ENCODE results near the gene CST7.

Gene CST7

DNA sequence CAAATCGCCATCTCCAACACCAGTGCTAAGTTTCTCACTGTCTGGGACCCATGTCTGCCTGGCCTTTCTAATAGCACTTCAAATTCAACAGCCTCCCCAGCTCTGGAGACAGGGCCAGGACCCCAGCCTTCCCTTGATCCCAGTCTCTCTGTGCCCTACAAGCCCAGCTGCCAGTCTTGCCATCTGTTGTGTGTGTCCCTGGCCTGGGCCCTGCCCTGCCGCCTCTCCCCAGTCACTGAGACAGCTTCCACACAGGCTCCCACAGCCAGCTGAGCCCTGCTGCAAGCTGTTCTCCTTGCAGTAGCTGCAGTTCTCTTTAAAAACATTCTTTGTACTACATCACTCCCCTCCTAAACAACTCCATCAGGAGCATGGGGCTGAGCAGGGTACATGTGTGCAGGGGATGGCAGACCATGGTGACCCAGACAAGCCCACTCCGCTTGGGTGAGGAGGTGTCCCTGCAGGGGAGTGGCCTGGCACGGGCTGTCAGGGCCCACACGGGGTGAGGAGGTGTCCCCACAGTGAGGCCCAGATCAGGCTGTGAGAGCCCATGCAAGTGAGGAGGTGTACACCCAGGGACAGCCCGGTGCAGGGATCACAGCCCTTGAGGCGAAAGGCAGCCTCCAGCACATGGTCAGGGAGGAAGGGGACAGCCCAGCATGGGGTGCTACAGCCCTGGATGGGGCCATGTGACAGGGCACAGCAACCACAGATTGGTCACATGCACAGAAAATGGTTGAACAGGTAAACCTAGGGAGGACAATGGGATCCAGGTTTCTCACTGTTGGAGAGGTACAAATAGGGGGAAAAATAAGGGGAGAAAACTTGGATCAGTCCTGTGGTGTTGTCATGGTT, 16.2 kb downstream of the CST7 start:
- no peak for DNase-seq

DNA sequence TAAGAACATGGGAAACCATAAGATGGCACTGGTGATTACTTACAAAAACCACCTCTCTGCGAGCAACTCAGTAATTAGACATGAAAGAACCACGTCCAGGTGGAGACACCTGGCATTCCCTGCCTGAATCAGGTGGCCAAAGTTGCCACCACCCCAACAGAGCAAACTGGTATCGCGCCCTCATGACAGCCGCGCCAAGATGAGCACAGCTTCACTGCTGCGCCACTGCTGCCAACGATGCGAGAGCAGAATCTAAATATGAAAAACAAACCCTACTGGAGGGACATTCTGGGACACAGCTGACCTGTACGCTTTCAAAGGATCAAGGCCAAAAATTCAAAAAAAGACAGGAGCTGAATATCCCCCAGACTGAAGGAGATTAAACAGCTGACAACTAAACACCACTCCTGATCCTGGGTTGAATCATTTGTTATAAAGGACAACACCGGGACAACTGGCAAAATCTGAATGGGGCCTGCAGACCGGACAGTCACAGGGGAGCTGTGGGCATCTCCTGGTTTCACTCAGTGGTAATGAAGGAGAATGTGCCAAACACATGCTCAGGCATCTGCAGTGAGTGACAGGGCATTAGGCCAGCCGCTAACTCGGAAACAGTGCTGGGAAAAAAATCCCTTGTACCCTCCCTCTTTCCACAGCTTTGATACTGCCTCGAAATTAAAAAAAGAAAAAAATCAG, 17.4 kb downstream of the CST7 start:
- DNase-seq: no peak

DNA sequence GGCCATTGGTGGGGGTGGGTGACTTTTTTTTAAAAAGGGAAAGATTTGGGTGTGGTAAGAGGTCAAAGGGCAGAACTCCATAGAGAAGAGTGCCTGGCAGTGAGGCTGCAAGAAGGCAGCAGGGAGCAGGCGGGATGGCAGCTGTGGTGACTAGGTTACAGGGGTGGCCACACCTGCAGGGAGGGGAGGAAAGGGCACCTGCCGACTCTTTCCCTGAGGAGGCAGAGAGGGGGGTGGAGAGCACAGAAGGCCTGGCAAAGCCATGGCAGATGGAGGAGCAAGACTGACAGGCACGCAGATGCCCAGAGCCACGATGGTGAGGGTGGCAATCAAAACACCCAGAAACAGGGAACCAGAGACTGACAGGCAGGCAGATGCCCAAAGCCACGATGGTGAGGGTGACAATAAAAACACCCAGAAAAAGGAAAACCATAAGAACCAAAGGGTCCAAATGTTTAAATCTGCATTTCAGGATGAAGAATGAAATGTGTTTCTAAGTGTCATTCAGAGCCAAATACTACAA, 19.3 kb downstream of the CST7 start:
- no peak for DNase-seq

DNA sequence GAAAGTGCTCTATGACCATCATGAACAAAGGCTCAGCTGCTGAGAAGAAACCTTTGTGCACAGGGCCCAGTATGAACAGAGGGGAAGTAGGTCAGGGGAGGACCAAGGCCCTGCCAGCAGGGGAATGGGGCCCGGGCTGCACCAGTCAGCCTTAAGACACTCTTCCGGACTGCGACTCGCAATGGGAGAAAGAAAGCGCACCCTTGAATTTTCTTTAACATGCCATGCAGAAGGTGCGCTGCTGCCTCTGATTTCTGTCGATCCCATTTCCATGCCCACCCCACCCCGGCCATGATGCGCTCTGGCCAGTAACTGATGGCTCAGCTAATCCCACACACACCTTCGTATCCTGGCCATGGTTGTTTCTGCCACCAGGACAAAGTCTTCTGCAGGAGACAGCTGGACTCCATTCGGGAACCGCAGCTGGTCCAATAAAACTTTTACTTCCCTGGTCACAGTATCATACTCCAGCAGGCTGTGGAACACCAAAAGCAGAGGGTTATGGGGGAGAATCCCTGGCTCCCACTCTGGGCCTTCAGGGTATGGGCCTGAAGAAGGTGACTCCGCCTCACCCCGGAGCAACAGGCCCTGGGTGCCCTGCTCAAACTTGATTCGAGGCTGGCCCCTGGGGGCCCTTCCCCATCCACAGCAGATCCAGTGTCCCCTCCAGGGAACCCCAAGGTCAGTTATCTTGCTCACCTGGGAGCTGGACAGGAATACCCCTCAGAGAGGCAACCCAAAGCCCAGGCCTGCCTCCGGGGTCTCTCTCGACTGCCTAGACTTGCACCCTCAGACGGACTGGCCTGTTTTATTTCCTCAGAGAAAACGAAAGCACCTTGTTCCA, 20.3 kb downstream of the CST7 start:
- no peak for DNase-seq

DNA sequence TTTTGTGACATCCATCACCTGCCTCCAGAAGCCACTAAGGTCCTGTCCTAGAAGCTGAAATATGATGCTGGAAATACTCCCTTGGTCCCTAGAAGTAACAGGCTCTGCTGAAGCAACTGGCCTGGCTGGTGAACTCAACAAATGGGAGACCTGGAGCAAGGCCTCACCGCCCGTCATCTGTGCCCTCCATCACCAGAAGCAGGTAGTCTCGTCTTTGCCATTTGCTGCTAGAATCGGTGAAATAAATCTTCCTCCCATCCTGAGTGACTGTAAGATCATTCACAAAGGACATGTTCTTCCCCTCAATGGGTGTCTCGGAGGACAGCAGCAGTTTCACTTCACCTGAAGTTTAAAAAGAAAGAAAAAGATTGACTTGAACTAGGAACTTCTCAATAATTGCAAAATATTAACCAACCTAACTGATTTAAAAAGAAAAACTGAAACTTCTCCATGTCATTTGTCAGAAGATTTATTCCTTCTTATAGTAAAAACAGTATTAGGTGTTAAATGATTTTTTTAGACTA, 21.0 kb downstream of the CST7 start:
- no peak for DNase-seq

DNA sequence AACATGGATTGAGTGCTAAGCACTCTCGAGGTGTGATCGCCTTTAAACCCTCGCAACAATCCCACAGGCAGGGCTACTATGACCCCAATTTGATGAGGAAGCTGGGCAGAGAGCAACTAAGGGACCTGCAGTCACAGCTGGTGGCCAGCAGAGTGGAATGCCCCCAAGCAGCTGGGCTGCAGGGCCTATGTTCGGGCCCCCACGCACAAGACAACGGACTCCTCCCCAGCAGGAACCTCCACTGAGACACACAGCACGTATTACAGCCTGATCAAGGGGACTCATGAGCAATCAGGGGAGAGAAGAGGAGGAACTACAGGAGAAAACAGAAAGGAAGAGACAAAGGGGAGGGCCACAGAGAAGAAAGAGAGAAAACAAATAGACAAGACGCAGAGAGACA, 21.7 kb downstream of the CST7 start:
- DNase-seq: peak; percentile 50 to 66

DNA sequence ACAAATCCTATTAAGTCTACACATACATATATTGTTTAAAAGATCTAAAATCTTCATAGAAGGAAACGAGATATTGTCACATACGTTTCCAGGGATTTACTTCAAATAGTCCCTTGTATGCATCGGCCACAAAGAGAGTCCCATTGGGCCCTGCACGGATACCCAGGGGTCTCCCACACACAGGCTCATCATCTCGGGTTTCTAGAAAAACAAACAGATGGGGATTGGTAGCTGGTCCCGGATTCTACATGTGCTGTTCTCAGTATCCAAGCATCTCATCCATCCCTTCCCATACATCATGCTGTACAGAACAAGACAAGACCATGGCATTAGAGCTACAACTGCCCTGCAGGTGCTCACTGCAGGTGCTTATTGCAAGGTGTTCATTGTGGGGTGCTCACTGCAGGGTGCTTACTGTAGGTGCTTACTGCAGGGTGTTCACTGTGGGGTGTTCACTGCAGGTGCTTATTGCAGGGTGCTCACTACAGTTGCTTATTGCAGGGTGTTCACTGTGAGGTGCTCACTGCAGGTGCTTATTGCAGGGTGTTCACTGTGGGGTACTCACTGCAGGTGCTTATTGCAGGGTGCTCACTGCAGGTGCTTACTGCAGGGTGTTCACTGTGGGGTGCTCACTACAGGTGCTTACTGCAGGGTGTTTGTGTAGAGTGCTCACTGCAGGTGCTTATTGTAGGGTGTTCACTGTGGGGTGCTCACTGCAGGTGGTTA, 22.5 kb downstream of the CST7 start:
- no peak for DNase-seq

DNA sequence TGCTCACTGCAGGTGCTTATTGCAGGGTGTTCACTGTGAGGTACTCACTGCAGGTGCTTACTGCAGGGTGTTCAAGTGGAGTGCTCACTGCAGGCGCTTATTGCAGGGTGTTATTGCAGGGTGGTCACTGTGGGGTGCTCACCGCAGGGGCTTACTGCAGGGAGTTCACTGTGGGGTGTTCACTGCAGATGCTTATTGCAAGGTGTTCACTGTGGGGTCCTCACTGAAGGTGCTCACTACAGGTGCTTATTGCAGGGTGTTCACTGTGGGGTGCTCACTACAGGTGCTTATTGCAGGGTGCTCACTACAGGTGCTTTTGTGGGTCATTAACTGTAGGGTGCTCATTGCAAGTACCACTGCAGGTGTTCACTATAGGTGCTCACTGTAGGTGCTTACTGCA, 23.3 kb downstream of the CST7 start:
- no peak for DNase-seq

DNA sequence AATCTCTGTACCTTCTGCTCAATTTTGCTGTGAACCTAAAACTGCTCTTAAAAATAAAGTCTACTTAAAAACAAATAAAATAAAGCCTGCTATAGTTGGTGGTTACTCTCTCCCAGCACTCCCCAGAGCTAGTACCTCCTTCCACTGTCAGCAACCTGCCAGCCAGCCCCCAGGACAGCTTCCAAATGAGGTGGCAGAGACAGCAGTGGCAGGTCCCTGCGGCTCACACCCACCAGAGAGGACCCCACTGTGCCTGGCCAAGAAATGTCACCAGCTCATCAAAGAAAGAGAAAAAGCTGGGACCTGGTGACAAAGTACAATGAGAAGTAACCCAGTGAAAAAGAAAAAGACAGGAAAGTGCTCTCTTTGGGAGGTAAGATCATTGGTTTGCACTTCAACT, 28.3 kb downstream of the CST7 start:
- DNase-seq: no peak

DNA sequence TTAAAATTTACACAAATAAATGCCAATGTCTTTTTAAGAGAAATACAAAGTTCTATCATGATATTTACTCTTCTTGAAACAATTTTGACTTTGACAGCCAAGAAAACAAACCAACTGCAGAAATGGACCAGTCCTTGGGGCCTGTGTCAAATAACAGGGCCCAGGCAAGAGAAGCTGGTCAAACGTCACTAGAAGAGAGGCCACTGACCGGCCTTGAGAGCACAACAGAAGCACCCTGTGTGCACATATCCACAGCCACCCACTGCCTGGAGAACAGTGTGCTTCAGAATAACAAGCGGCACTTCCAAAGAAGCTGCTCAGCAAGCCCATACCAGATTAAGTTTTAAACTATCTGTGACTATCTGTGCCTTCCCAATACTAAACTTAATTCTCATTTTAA, 28.7 kb downstream of the CST7 start:
- no peak for DNase-seq

DNA sequence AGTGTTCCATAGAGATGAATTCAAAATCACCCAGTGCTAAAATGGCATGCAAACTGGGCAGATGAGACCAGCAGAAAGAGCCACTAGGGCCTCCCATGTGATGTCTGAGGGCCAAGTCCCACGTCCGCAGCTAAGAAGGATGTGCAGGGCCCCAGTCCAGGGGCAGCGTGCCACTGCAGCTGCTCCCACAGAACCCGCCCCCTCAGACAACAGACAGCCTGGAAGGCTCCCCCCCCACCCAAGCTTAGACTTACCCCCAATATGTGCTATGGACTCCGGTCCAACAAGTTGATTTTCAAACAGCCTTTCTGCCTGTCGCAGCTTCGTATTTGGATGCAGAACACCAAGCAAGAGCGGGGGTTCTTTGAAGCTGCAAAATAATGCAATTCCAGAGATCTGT, 29.4 kb downstream of the CST7 start:
- DNase-seq: no peak

DNA sequence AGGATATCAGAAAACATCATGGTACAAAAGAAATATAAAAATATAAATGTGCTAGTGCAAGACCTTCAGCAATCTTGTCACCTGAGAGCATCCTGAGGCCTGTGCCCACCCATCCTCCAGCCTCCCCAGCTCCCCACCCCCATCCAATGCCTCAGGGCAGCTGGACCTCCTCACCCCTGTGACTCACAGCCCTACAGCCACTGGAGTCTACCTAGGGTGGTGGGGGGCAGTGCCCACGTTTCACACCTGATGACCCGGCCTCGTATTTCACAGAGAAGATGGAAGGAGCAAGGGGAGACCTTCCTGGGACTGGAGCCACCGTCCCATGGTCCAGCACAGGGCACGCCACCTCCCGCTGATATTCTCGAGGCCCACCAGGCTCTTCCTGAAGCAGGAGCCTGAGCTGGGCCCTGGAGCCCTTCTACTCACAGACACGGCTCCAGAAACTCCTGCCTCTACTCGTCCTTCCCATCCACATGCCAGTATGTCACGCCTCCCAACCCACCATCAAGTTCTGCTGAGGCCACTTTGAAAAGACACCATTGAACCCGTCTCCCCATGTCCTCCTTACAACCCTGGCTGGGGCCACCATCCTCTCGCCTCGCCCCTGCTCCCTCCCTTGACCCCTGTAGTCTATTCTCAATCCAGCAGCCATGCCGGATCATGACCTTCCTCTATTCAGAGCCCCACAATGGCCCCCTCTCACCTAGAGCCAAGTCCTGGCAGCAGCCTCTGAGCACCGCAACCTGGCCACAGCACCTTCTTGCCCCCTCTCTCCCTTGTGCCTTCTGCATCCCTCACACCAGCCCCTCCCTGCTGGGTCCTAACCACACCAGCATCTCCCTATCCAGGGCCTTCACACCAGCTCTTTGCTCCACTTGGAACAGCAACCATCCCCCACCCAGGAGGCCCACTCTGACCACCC, 30.2 kb downstream of the CST7 start:
- DNase-seq: no peak

DNA sequence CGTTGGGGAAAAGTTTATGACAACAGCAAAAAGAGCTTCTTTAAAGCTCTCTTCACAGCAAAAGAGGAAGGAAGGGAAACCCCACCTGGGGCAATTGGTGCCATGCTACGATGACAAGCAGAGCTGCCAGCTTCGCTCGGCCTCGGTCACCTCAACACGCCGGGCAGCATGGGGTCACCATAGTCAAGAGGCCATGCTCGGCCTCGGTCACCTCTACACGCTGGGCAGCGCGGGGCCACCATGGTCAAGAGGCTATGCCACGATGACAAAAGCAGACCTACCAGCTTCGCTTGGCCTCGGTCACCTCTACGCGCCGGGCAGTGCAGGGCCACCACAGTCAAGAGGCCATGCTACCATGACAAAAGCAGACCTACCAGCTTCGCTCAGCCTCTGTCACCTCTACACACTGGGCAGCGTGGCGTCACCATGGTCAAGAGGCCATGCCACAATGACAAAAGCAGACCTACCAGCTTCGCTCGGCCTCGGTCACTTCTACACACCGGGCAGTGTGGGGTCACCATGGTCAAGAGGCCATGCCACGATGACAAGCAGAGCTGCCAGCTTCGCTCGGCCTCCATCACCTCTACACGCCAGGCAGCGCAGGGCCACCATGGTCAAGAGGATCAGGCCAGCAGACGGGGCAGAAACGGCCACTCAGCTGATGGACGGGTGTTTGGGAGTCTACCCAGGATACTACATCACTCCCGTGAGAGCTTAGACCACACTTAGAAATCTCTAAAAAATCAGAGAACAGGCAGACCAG, 31.4 kb downstream of the CST7 start:
- DNase-seq: peak in 1 of 2 donors; percentile 29

DNA sequence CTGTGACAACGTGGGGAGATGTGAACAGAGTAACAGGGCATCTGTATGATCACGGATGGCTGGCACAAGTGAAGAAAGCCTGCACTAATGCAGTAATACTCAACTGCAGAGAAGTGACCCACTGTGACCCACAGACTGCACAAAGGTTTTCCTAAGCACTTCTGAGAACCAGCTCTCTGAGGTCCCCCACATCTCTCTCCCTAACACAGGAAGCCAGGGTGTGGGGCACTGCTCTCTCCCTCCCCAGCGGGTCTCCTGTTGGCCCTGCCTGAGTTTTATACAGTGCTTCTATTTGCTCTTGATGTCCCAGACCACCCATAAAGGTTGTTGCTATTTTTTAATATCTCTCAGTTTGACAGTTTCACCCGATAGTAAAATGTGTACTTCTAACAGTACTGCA, 32.2 kb downstream of the CST7 start:
- no peak for DNase-seq

DNA sequence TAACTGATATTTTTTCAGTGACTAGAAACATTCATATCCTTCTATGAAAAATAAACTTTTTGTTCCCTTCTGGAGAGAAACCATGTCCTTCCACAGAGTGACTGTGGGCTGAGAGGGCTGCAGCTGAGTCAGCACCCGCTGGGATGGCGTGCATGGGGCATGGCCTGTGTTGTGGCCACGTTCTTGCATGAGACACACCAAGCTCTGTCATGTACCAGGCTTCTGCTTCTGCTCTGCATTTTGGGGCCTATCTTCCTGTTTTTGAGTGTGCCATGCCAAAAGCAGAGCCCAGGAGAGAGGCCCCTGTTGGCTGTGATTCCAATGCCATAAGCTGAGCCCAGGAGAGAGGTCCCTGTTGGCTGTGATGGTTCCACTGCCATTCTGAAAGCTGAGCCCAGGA, 32.7 kb downstream of the CST7 start:
- peak; percentile 87 to 92 for DNase-seq

DNA sequence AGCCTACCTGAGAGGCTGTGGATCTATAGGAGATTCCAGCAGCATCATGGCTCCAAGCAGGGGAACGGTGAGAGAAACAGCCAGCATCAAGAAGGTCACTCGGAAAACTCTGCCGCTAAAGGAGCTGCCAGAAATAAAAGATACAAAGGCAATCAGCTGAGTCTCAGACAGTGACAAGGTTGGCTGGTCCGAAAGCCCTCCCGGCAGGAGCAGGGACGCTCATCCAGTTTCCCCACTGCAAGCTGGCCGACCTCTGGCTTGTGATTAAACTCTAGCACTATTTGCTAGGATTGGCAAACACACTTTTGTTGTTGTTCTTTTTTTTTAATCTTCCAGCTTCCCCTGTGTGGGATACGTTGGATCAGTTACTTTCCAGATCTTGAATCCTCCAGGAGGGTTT, 34.8 kb downstream of the CST7 start:
- DNase-seq: no peak

DNA sequence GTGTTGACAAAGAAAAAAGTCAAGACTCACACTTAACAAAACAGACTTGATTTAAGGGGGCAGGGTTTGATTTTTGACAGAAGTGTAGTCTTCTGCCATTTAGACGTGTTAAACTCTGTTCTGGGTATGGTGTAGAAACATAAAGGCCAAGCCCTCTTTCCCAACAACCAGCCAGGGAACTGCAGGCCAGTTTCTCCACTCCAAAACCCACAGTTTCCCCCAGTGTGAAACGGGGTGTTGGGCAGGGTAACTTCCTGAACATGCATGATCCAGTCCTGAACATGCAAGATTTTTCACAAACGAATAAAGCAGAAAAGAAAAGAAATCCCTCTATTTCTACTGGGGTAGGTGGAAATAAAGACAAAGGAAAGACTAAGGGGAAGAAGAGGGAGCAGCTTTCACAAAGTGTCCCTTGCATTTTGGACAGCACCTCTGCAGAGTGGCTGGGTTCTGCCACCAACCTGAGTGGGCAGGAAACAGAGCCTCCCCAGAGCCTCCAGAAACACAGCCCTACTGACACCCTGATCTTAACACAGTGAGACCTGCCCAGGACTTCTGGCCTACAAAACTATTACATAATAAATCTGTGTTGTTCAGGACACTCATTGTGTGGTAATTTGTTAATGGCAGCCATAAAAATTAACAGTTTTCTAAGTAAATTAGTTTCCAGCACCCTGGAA, 36.0 kb downstream of the CST7 start:
- DNase-seq: peak; percentile 89 to 90

DNA sequence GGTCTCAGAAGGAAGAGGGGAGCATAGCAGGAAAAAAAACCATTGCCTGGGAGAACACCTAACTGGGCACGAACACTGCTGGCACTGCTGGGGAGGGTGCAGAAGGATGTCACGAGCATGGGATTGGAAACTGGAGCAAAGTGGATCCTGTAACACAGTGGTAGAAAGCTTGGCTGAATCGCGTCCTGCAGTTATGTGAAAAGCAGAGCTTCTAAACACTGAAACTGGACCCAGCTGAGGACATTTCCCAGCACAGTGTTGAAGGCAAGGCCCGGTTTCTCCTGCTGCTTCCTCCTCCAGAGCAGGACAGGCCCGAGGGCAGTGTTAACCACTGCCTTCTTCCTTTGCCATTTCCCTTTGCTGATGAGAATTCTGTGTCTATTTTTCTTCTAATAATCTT, 36.7 kb downstream of the CST7 start:
- peak in 1 of 2 donors; percentile 20 for DNase-seq

DNA sequence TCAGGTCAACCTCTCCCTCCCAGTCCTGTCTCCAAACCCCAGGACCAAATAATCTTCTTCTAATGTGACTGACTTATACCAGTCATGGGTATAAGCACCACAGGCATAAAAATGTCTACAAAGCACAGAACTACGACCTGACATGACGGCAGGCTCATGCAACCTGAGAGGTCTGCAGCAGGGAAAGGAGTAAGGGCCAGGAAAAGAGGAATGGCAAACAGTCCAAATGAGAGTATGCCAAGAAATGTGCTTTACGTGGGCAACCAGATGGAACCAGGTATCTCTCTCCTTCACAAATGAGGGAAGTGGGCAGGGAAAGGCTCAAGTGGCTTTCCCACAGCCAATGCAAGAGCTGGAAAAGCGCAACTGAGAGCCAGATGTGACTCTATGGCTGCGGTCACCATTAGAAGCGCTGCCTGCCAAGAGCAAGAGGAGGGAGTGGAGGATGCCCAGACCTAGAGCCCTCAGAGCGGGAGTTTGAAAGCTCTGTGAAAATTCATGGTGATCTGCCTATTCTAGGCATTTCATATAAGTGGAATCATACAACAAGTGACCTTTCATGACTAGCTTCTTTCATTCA, 37.5 kb downstream of the CST7 start:
- DNase-seq: no peak

Data from inflammatory macrophage (primary cell).